ENCODE data around the gene KIAA1755.

KIAA1755 gene

DNA sequence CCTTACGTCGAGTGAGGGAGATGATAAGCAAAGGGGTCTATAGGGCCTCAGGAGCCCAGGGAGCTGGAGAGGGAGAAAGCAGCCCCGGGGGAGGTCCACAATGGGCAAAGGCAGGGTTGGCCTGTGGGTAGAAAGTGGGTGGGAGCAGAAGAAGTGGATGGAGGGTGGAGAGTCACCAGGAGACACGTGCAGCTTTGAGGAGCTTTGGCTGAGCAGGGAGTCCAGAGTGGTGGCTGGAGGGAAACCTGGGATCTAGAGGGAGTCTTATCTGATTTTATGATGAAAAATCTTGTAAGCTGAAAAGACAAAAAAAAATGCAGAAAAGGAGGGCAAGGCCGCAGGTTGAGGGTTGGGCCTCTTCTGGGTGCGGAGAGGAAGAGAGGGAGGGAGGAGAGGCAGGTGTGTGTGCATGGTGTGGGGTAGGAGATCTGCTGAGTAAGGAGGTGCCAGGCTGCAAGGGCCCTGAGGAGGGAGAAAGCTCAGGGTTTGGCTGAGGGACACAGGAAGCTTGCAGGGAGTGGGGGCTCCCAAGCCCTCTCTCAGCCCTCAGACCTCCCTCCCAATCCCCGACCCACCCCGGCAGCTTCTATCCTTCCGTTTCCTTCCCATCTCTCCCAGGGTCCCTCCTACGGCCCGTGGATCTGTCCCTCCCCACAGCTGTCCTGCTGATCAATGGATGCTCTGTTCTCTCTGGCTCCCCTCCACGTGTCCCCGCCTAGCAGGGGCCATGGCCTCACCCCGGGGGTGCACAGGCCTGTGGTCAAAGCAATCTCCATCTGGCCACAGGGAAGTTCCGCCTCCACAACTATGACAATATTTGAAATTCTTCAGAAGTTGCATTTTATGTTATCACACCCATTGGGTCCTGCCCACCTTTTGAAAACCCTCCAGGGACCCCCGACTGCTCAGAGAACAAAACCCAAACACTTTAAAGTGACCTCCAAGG, 26.3 kb upstream of the KIAA1755 start:
- TF ChIP-seq, protein P1, sequence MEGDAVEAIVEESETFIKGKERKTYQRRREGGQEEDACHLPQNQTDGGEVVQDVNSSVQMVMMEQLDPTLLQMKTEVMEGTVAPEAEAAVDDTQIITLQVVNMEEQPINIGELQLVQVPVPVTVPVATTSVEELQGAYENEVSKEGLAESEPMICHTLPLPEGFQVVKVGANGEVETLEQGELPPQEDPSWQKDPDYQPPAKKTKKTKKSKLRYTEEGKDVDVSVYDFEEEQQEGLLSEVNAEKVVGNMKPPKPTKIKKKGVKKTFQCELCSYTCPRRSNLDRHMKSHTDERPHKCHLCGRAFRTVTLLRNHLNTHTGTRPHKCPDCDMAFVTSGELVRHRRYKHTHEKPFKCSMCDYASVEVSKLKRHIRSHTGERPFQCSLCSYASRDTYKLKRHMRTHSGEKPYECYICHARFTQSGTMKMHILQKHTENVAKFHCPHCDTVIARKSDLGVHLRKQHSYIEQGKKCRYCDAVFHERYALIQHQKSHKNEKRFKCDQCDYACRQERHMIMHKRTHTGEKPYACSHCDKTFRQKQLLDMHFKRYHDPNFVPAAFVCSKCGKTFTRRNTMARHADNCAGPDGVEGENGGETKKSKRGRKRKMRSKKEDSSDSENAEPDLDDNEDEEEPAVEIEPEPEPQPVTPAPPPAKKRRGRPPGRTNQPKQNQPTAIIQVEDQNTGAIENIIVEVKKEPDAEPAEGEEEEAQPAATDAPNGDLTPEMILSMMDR (IDR thresholded peaks at IDR 0.05) = no peak

DNA sequence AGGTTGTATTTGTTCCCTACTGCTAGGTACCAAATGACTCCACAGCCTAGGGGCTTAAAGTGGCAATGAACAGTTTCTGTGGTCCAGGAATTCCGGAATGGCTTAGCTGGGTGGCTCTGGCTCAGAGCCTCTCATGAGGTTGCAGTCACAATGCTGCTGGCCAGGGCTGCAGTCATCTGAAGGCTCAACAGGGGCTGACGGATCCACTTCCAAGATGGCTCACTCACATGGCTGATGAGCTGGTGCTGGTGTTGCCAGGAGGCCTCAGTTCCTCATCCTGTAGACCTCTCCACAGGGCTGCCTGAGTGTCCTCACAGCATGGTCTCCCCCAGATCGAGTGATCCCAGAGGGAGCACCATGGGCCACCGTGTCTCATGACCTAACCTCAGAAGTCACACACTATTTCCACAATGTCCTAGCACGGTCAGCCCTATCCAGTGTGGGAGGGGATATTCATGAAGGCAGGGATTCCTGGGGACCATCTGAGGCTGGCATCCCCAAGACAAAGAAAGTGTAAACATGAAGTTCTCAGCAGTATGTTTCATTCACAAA, 24.4 kb upstream of the KIAA1755 start:
- TF ChIP-seq, protein P1 (IDR thresholded peaks at IDR 0.05) = no peak

- TF ChIP-seq, protein P1 (IDR thresholded peaks at IDR 0.05) = no peak
Observed at GRCh38 chr20:38283236-38283635, 22.7 kb upstream of the KIAA1755 start.

GRCh38 chr20:38278763-38279162, 18.2 kb upstream of the KIAA1755 start:
- TF ChIP-seq, protein P1 (IDR thresholded peaks at IDR 0.05) = no peak

DNA sequence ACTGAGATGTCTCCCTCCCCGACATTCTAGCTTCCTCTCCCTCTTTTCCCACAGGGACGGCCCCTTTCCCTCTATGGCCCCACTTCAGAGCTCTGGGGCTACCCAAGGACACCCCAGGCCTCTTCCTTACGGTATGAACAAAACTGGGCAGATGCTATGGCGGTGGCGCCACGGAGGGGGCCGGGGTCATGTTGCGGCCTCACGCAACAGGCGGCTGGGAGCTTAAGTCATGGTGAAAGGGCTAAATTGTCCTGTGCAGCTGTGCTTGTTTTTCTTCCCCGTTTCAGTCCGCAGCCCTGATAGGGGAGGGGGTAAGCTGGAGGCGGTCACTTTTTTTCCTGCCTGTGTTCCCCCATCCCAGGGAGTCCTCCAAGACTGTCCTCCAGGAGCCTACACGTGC, 17.6 kb upstream of the KIAA1755 start:
- TF ChIP-seq, protein P1 (IDR thresholded peaks at IDR 0.05) = no peak

DNA sequence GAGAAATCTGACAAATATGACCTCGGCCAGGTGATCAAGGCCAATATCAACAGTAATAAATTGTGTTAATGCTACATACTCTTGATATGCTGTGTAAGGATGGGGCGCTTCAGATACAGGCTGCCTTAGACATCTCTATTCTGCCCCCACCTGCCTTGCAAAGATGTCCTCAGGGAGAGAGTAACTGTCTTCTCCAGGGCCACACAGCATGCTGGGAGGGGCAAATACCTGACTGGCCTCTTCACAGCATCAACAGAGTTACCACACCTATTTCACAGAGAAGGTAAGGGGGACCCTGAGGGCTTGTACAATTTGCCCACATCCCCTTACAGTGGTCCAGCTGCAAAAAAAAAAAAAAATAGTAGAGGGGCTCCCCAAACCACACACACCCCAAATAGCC, 17.2 kb upstream of the KIAA1755 start:
- TF ChIP-seq, protein P1 (IDR thresholded peaks at IDR 0.05) = no peak

DNA sequence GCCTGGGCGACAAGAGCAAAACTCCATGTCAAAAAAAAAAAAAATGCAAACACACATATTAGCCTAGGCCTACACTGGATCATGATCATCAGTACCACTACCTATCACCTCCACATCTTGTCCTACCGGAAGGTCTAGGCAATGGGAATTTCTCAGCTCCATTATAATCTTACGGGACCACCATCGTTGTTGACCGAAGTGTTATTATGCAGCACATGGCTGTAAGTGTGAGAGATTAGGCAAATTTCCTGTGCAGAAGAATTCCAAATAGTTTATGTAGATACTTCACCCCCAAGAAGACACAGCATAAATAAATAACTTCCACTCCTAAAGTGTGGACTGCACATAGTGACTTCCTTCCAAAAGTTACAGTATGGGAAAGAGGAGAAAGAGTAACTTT, 16.8 kb upstream of the KIAA1755 start:
- TF ChIP-seq, protein P1 (IDR thresholded peaks at IDR 0.05) = no peak
